ENCODE results near the gene ARF1.

The ARF1 gene

GRCh38 chr1:228095161-228095560 lies 12.7 kb downstream of the ARF1 start:
- TF ChIP-seq CTCF (IDR thresholded peaks at IDR 0.05; ENCODE audit: control insufficient read depth, insufficient read depth, low read depth, low read length, missing control alignments): no peak
- no peak overlapping the region for H3K4me3 ChIP-seq (ENCODE audit: control insufficient read depth, low read depth, low read length)
- DNase-seq (ENCODE audit: low read depth): no peak

GRCh38 chr1:228095938-228096337 lies 13.4 kb downstream of the ARF1 start:
- H3K4me3 ChIP-seq (ENCODE audit: control insufficient read depth, low read depth, low read length): no peak overlapping the region
- DNase-seq (ENCODE audit: low read depth): no peak
- no peak for TF ChIP-seq CTCF (IDR thresholded peaks at IDR 0.05; ENCODE audit: control insufficient read depth, insufficient read depth, low read depth, low read length, missing control alignments)

GRCh38 chr1:228096416-228097332 lies 14.2 kb downstream of the ARF1 start:
- TF ChIP-seq CTCF (IDR thresholded peaks at IDR 0.05; ENCODE audit: control insufficient read depth, insufficient read depth, low read depth, low read length, missing control alignments): no peak

GRCh38 chr1:228097333-228098081 lies 15.0 kb downstream of the ARF1 start:
- no peak overlapping the region for H3K4me3 ChIP-seq (ENCODE audit: control insufficient read depth, low read depth, low read length)
- no peak for TF ChIP-seq CTCF (IDR thresholded peaks at IDR 0.05; ENCODE audit: control insufficient read depth, insufficient read depth, low read depth, low read length, missing control alignments)
- DNase-seq (ENCODE audit: low read depth): no peak

More at GRCh38 chr1:228096416-228097332, 14.2 kb downstream of the ARF1 start:
- no peak for DNase-seq (ENCODE audit: low read depth)
- H3K4me3 ChIP-seq (ENCODE audit: control insufficient read depth, low read depth, low read length): no peak overlapping the region

GRCh38 chr1:228098323-228098931 lies 15.9 kb downstream of the ARF1 start:
- no peak overlapping the region for H3K4me3 ChIP-seq (ENCODE audit: control insufficient read depth, low read depth, low read length)
- TF ChIP-seq CTCF (IDR thresholded peaks at IDR 0.05; ENCODE audit: control insufficient read depth, insufficient read depth, low read depth, low read length, missing control alignments): no peak
- no peak for DNase-seq (ENCODE audit: low read depth)

GRCh38 chr1:228099331-228099732 lies 16.8 kb downstream of the ARF1 start:
- DNase-seq (ENCODE audit: low read depth): no peak
- H3K4me3 ChIP-seq (ENCODE audit: control insufficient read depth, low read depth, low read length): no peak overlapping the region
- TF ChIP-seq CTCF (IDR thresholded peaks at IDR 0.05; ENCODE audit: control insufficient read depth, insufficient read depth, low read depth, low read length, missing control alignments): no peak
